KOPT-K1 (cell line): Measurements from ENCODE around the gene MAP4K3.
"Not testable (repeated sequence)": the region's sequence is repeated elsewhere in the genome, so short reads cannot be mapped to it uniquely, and the experiment has no call there.

Experiments used
- H3K27ac ChIP-seq: fragments of 200-600 bp; sonication (generic); 2 replicates; pipeline ENCODE4 v1.5.1; 2016; ENCODE audit warnings: antibody characterized with exemption, mild to moderate bottlenecking, low read depth, low read length; ENCODE audit not compliant: poor library complexity, severe bottlenecking
- H3K36me3 ChIP-seq: fragments of 200-600 bp; sonication (generic); 2 replicates; pipeline ENCODE4 v1.5.1; 2017; ENCODE audit warnings: antibody characterized with exemption, mild to moderate bottlenecking, low read length, moderate library complexity; ENCODE audit not compliant: insufficient read depth
- H3K9me3 ChIP-seq: fragments of 200-600 bp; sonication (generic); 2 replicates; pipeline ENCODE4 v1.5.1; 2017; ENCODE audit warnings: antibody characterized with exemption, low read length, mild to moderate bottlenecking; ENCODE audit not compliant: insufficient read depth, poor library complexity, severe bottlenecking

Gene MAP4K3

GRCh38 chr2:39378968-39379367 is 58.1 kb downstream of the MAP4K3 start:
- Histone ChIP-seq H3K36me3 (peaks cover 9% of the 10 kb centered on the region; the same call in 1 of the 2 replicates), H3K27ac (no peak overlapping the region), H3K9me3 (peaks cover 4% of the 10 kb centered on the region)

- Histone ChIP-seq H3K27ac (no peak overlapping the region), H3K36me3 (peaks cover 17% of the 10 kb centered on the region; the same call in 1 of the 2 replicates), H3K9me3 (peaks cover 18% of the 10 kb centered on the region)
Observed at GRCh38 chr2:39377226-39377939, 59.7 kb downstream of the MAP4K3 start.

DNA sequence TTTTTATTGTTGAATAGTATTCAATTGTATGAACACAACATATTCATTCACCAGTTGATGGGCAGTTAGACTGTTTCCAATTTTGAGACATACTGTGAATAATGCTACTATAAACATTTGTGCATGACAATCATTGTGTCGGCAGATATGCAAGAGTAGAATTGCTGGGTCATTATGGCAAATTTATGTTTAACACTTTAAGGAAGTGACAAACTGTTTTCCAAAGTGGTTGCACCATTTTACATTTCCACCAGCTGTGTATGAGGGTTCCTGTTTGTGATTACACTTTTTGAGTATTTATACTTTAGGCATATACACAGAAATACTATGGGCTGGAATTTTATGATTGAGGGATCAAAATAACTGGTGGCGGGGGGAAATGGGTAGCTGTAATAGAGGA is 61.2 kb downstream of the MAP4K3 start:
- Histone ChIP-seq H3K9me3 (peaks cover 18% of the 10 kb centered on the region), H3K36me3 (peaks cover 21% of the 10 kb centered on the region; the same call in 1 of the 2 replicates), H3K27ac (no peak overlapping the region)

DNA sequence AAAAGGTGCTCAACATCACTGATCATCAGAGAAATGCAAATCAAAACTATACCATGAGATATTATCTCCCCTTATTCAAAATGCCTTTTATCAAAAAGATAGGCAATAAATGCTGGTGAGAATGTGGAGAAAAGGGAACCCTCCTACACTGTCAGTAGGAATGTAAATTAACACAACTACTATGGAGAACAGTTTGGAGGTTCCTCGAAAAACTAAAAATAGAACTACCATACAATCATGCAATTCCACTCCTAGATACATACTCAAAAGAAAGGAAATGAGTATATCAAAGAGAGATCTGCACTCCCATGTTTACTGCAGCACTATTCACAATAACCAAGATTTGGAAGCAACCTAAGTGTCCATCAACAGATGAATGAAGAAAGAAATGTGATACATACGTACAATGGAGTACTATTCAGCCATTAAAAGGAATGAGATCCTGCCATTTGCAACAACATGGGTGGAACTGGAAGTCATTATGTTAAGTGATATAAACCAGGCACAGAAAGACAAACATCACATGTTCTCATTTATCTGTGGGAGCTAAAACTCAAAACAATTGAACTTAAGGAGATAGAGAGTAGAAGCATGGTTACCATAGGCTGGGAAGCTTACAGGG is 63.8 kb downstream of the MAP4K3 start:
- peaks cover 21% of the 10 kb centered on the region; the same call in 1 of the 2 replicates for H3K36me3 ChIP-seq

DNA sequence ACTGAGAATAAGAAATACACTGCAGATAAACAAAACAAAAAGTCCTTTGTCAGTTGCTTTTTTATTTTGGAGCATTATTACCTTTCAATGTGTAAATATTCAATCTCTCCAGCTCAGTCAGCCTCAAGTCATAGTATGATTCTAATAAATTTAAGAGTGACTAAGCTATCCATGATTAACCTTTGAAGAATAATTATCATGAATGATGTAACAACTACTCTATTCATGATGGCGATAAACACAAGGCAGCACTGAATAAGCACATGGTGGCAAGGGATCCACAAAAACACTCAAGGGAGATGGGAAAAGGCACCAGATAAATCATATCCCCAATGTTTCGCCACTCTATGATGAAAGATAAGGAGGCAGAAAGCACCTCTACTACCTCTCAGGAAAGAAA is 67.0 kb downstream of the MAP4K3 start:
- H3K27ac ChIP-seq = no peak overlapping the region
- peaks cover 14% of the 10 kb centered on the region for H3K9me3 ChIP-seq
- peaks cover 16% of the 10 kb centered on the region; the same call in 1 of the 2 replicates for H3K36me3 ChIP-seq

More for the DNA sequence above, 63.8 kb downstream of the MAP4K3 start:
- no peak overlapping the region for H3K27ac ChIP-seq
- H3K9me3 ChIP-seq = peaks cover 18% of the 10 kb centered on the region

DNA sequence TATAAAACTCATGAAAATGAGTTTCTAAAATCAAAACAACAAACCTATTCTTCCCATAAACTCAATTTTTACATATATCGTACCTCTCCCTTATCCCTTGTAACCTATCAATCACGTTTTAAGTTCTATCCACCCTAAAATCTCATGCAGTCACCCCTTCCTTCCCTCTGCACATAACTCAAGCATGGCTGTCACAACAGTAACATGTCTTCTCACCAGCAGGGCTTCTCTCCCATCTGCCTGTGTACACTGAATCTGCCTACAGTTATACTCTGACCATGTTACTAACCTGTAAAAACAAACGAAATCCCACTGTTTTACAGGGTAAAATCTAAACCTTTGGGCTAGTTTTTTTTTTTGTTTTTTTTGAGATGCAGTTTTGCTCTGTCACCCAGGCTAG is 68.2 kb downstream of the MAP4K3 start:
- Histone ChIP-seq H3K9me3 (peaks cover 13% of the 10 kb centered on the region), H3K36me3 (peaks cover 14% of the 10 kb centered on the region; the same call in 1 of the 2 replicates), H3K27ac (peak overlapping the region; percentile 23)

DNA sequence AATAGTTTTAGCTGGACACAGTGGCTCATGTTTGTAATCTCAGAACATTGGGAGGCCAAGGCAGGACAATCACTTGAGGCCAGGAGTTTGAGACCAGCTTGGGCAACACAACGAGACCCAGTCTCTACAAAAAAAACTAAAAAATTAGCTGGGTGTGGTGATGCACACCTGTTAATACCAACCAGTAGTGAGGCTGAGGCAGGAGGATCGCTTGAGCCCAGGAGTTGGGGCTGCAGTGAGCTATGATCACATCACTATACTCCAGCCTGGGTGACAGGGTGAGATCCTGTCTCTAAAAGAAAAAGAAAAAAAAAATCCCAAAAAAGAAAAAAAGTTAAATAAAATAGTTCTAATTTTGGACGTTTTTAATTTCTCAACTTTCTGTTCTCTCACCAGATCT is 68.7 kb downstream of the MAP4K3 start:
- H3K27ac ChIP-seq = no peak overlapping the region
- H3K36me3 ChIP-seq = peaks cover 10% of the 10 kb centered on the region; the same call in 1 of the 2 replicates
- H3K9me3 ChIP-seq = peaks cover 11% of the 10 kb centered on the region

DNA sequence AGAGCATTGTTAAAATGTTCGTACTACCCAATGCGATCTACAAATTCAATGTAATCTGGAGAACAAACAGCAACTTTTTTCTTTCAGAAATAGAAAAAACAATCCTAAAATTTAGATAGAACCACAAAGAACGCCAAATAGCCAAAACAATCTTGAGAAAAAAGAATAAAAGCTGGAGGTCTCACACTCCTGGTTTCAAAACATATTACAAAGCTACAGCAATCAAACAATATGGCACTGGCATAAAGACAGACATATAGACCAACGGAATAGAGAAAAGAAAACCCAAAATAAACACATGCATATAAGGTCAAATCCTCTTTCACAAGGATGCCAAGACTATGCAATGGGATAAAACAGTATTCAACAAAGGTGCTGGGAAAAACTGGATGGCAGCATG is 74.5 kb downstream of the MAP4K3 start:
- Histone ChIP-seq H3K27ac (no peak overlapping the region), H3K36me3 (peaks cover 25% of the 10 kb centered on the region; the same call in 1 of the 2 replicates), H3K9me3 (peaks cover 58% of the 10 kb centered on the region)

GRCh38 chr2:39361511-39361910 is 75.6 kb downstream of the MAP4K3 start:
- H3K9me3 ChIP-seq = peaks cover 58% of the 10 kb centered on the region
- no peak overlapping the region for H3K27ac ChIP-seq
- H3K36me3 ChIP-seq = peaks cover 22% of the 10 kb centered on the region; the same call in 1 of the 2 replicates

DNA sequence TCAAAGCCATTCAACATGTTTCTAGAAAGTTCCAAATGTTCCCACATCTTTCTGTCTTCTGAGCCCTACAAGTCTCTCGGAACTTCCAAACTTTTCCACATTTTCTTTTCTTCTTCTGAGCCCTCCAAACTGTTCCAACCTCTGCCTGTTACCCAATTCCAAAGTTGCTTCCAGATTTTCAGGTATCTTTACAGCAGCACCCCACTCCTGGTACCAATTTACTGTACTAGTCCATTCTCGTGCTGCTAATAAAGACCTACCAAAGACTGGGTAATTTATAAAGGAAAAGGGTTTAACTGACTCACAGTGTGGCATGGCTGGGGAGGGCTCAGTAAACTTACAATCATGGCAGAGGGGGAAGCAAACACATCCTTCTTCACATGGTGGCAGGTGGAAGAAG is 76.7 kb downstream of the MAP4K3 start:
- H3K27ac ChIP-seq = not testable (repeated sequence)
- H3K36me3 ChIP-seq = peaks cover 28% of the 10 kb centered on the region; the same call in 1 of the 2 replicates
- H3K9me3 ChIP-seq = peaks cover 58% of the 10 kb centered on the region

- Histone ChIP-seq H3K9me3 (peaks cover 58% of the 10 kb centered on the region), H3K27ac (no peak overlapping the region), H3K36me3 (peaks cover 36% of the 10 kb centered on the region; the same call in 1 of the 2 replicates)
Observed at GRCh38 chr2:39359453-39360038, 77.5 kb downstream of the MAP4K3 start.

- no peak overlapping the region for H3K27ac ChIP-seq
- H3K9me3 ChIP-seq = peaks cover 43% of the 10 kb centered on the region
- peaks cover 44% of the 10 kb centered on the region for H3K36me3 ChIP-seq
Observed at GRCh38 chr2:39356922-39357639, 80.0 kb downstream of the MAP4K3 start.

- no peak overlapping the region for H3K27ac ChIP-seq
- H3K9me3 ChIP-seq = no peaks in the 10 kb centered on the region
- peaks cover 19% of the 10 kb centered on the region for H3K36me3 ChIP-seq
Observed at GRCh38 chr2:39350658-39351057, 86.4 kb downstream of the MAP4K3 start.

GRCh38 chr2:39338502-39338901 is 98.6 kb downstream of the MAP4K3 start:
- Histone ChIP-seq H3K27ac (no peak overlapping the region), H3K9me3 (no peaks in the 10 kb centered on the region), H3K36me3 (peaks cover 6% of the 10 kb centered on the region)

DNA sequence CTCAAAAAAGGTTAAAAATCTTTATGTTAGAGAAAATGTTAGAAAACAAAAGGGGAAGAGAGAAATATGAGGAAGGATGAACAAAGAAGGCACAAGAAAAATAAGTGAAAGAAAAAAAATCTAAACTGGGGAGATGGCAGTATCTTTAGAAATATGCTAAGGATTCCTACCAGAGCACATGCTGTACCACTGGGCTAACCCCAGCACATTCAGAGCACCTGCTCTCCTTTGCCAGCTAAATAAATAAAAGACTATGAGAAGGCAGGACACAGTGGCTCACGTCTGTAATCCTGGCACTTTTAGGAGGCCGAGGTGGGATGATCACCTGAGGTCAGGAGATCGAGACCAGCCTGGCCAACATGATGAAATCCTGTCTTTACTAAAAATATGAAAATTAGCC is 101.2 kb downstream of the MAP4K3 start:
- Histone ChIP-seq H3K36me3 (peaks cover 6% of the 10 kb centered on the region), H3K9me3 (no peaks in the 10 kb centered on the region), H3K27ac (no peak overlapping the region)
